K562 (cell line): ENCODE data around the gene RNF25. TPM values are rescaled to one million over a fixed set of nuclear protein-coding genes. Genes with fewer than 3 reads are reported as not detected.
A peak's percentile ranks its signal among the peaks of the same experiment; 100 is the strongest.

Source experiments
- ATAC-seq: fragments of 200-7000 bp; cut with Tn5 transposase; 3 replicates; pipeline ENCODE4 v1.9.1; 2020; ENCODE audit warnings: moderate library complexity
- BruUV-seq: library from RNA; stranded (reverse); fragments of 400-500 nt; replicated peaks from 2 replicates; lab custom pipeline; 2021; lab: Mats Ljungman, UMichigan
- CTCF ChIA-PET: fragments of 300-600 bp; formaldehyde crosslinking; extraction: SDS; loops from one replicate; lab custom pipeline; 2021; ENCODE audit warnings: low intra/inter-chr PET ratio; lab: Yijun Ruan, JAX
- POLR2A ChIA-PET: fragments of 300-600, 350-650 bp; sonication (Branson Sonifier 250); formaldehyde crosslinking; extraction: SDS; loops from one replicate; lab custom pipeline; 2021; ENCODE audit warnings: antibody characterized with exemption, inconsistent platforms; lab: Yijun Ruan, JAX
- DNase-seq, 4 experiments: peaks; one replicate each; pipeline versions ENCODE4 v3.0.0 to v3.0.0-alpha.2; 2011 to 2018; ENCODE audit warnings: low spot score in 3 of 4, mixed read lengths in 3 of 4; ENCODE audit errors: extremely low read depth in 1 of 4
- FAIRE-seq: peaks from 2 replicates; lab custom pipeline; 2011; peaks lifted over from hg19 to GRCh38; lab: Jason Lieb, UNC
- H2AFZ ChIP-seq: 2 replicates; pipeline ENCODE4 v1.6.0; 2011; ENCODE audit warnings: low read depth, low read length, control low read depth, inconsistent platforms
- H3K27ac ChIP-seq: fragments of 200-600 bp; 3 replicates; pipeline ENCODE4 v1.8.0; 2011; ENCODE audit warnings: low read depth, mild to moderate bottlenecking, control low read depth, inconsistent platforms, low read length, moderate library complexity, mixed read lengths; ENCODE audit errors: extremely low read depth
- H3K27me3 ChIP-seq, 2 experiments: fragments of 300-600 bp in 1 of 2; 2 replicates in 1 of 2; 3 replicates in 1 of 2; pipeline versions ENCODE4 v1.6.0 to v1.8.0; 2011; ENCODE audit warnings: inconsistent platforms in 2 of 2, low read length in 2 of 2, mild to moderate bottlenecking in 1 of 2, mixed read lengths in 1 of 2, moderate library complexity in 1 of 2; ENCODE audit not compliant: control insufficient read depth in 2 of 2, insufficient read depth in 2 of 2
- H3K36me3 ChIP-seq: fragments of 300-600 bp; 3 replicates; pipeline ENCODE4 v1.8.0; 2011; ENCODE audit warnings: mild to moderate bottlenecking, low read length, inconsistent platforms; ENCODE audit not compliant: control insufficient read depth, insufficient read depth
- H3K4me1 ChIP-seq, 2 experiments: fragments of 200-600 bp in 1 of 2; replicated peaks in 1 of 2; 2 replicates in 1 of 2; 3 replicates in 1 of 2; pipeline versions ENCODE4 v1.5.1 to v1.8.0; 2011; ENCODE audit warnings: inconsistent platforms in 2 of 2, low read length in 2 of 2, mild to moderate bottlenecking in 1 of 2, mixed read lengths in 1 of 2, moderate library complexity in 1 of 2; ENCODE audit not compliant: control insufficient read depth in 2 of 2, insufficient read depth in 2 of 2
- H3K4me2 ChIP-seq: 2 replicates; pipeline ENCODE4 v1.6.1; 2011; ENCODE audit warnings: low read length, control low read depth, inconsistent platforms, mixed read lengths; ENCODE audit not compliant: insufficient read depth
- H3K4me3 ChIP-seq: fragments of 200-600 bp; sonication (generic), shearing (Covaris generic); 2 replicates; pipeline ENCODE4 v1.5.1; 2016; ENCODE audit warnings: control low read depth, inconsistent platforms
- H3K79me2 ChIP-seq: fragments of 200-600 bp; 3 replicates; pipeline ENCODE4 v1.8.0; 2011; ENCODE audit warnings: low read length, inconsistent platforms; ENCODE audit not compliant: control insufficient read depth, insufficient read depth
- H3K9ac ChIP-seq, 2 experiments: 2 replicates each; pipeline versions ENCODE4 v1.6.0 to v1.6.1; 2011; ENCODE audit warnings: low read depth in 2 of 2, low read length in 2 of 2, control low read depth in 1 of 2, inconsistent platforms in 1 of 2, mild to moderate bottlenecking in 1 of 2, mixed read lengths in 1 of 2; ENCODE audit not compliant: insufficient read depth in 1 of 2
- H3K9me1 ChIP-seq: one replicate; pipeline ENCODE4 v1.6.0; 2011; ENCODE audit warnings: inconsistent platforms, mild to moderate bottlenecking, low read length, moderate library complexity; ENCODE audit not compliant: control insufficient read depth, insufficient read depth
- H3K9me3 ChIP-seq: replicated peaks from 2 replicates; pipeline ENCODE4 v1.5.1; 2011; ENCODE audit warnings: low read depth, low read length, inconsistent platforms; ENCODE audit not compliant: control insufficient read depth, insufficient read depth
- H4K20me1 ChIP-seq: replicated peaks from 2 replicates; pipeline ENCODE4 v1.6.1; 2011; ENCODE audit warnings: low read length, inconsistent platforms, mixed read lengths; ENCODE audit not compliant: control insufficient read depth, insufficient read depth
- C11orf30 ChIP-seq: fragments of 450-650 bp; IDR thresholded peaks from 2 replicates; pipeline ENCODE4 v1.6.1; 2016; ENCODE audit warnings: low read depth, mild to moderate bottlenecking
- FOSL1 ChIP-seq: fragments of 200-800 bp; sonication (Bioruptor generic); conservative IDR thresholded peaks from 2 replicates; pipeline ENCODE4 v1.6.1; 2016; ENCODE audit warnings: missing genetic modification characterization, missing compliant biosample characterization
- MEIS2 ChIP-seq: fragments of 450-650 bp; IDR thresholded peaks from 2 replicates; pipeline ENCODE4 v1.6.1; 2014; ENCODE audit warnings: mild to moderate bottlenecking; ENCODE audit not compliant: partially characterized antibody
- POLR2A ChIP-seq: fragments of 450-650 bp; conservative IDR thresholded peaks from 2 replicates; pipeline ENCODE4 v1.6.1; 2016
- SNAPC5 ChIP-seq: fragments of 250-450 bp; sonication (Bioruptor Pico); IDR thresholded peaks from 2 replicates; pipeline ENCODE4 v1.8.0; 2021; ENCODE audit warnings: moderate library complexity, mild to moderate bottlenecking, inconsistent platforms
- ZNF316 ChIP-seq: fragments of 450-650 bp; IDR thresholded peaks from 2 replicates; pipeline ENCODE4 v1.6.1; 2016
- in situ Hi-C: fragments of 300-500 bp; cut with MboI; formaldehyde crosslinking; loops from 4 replicates; pipeline ENCODE4 v1.15.0; 2018; ENCODE audit warnings: inconsistent platforms, mixed read lengths
- intact Hi-C: fragments of 100-400 bp; cut with micrococcal nuclease; formaldehyde crosslinking; loops from 2 replicates; pipeline ENCODE4 v1.14.2; 2022
- polyA plus RNA-seq, 8 experiments: library from polyadenylated mRNA; depleted of rRNA in 4 of 8; stranded (reverse) in 5 of 8; unstranded in 3 of 8; fragments of >200 nt; fragmentation: Nextera tagmentation in 2 of 8; fragmentation: Illumina TruSeq in 1 of 8; extraction: Ambion mirVana in 2 of 8; extraction: Trizol in 1 of 8; gene quantifications; 2 replicates each; pipeline versions ENCODE4 v1.2.1 to v1.2.3, GENCODE V29; 2011 to 2014; ENCODE audit warnings: inconsistent platforms in 1 of 8, missing spikeins in 1 of 8
- total RNA-seq, 7 experiments: library from RNA; depleted of rRNA in 6 of 7; stranded (reverse); fragments of >200 nt in 6 of 7; fragmentation: Illumina TruSeq in 2 of 7; extraction: Trizol in 2 of 7; gene quantifications; 2 replicates each; pipeline versions ENCODE4 v1.2.1 to v1.2.3, GENCODE V29; 2011 to 2021; ENCODE audit warnings: low replicate concordance in 1 of 7

The RNF25 gene
- total and polyA plus RNA-seq, 9 of the 15 experiments (the other 6 are each of a cell fraction or from before 2014, with no cell fraction given) = 2.3 to 49.8 (median 20.5) TPM

- H3K9me1 ChIP-seq = peaks cover 2% of the 10 kb centered on the region
- no peak overlapping the region for H3K4me3 ChIP-seq
- H2AFZ ChIP-seq = no peak overlapping the region
- H3K9ac ChIP-seq = no peak overlapping the region
- intact Hi-C loops (no loop called here), in situ Hi-C loops (loop anchor here (10.0 kb wide), 1 partner anchor 123 kb away; no protein-coding TSS in a partner anchor)
- H3K9me3 ChIP-seq = no peaks in the 10 kb centered on the region
- FAIRE-seq (no peak), DNase-seq (no peak), ATAC-seq (no peak)
- POLR2A ChIA-PET = interaction anchor here (1.4 to 1.7 kb wide), 2 partner anchors 10 to 15 kb away, joined by 3 to 11 read pairs; no protein-coding TSS in a partner anchor
- no TSS peak for BruUV-seq
- TF ChIP-seq POLR2A (no peak), SNAPC5 (CRISPR knock-in tag) (no peak), FOSL1 (no peak), ZNF316 (peak; percentile 55), C11orf30 (peak; percentile 53; the same call in 1 of the 2 replicates), MEIS2 (peak; percentile 32)
- CTCF ChIA-PET = no interaction called here
- H3K4me1 ChIP-seq = peaks cover 19 to 44% of the 10 kb centered on the region in 2 experiments
- H3K36me3 ChIP-seq = peaks cover 14% of the 10 kb centered on the region; the same call in 2 of the 3 replicates
- peaks cover 70% of the 10 kb centered on the region for H3K79me2 ChIP-seq
- H3K4me2 ChIP-seq = no peak overlapping the region
- H3K27ac ChIP-seq = no peak overlapping the region; the same call in 2 of the 3 replicates
- H3K27me3 ChIP-seq = no peaks in the 10 kb centered on the region
- H4K20me1 ChIP-seq = peaks cover 7% of the 10 kb centered on the region; the same call in 1 of the 2 replicates
Observed at GRCh38 chr2:218721488-218721887, 49.7 kb upstream of the RNF25 start.
